A549 treated with RU486 at 1 μM for 4 hours (cell line): ENCODE data around the gene TMEM167A. TPM values are rescaled to one million over a fixed set of nuclear protein-coding genes. Genes with fewer than 3 reads are reported as not detected.

Source experiments
- total RNA-seq: library from RNA; stranded (reverse); fragments of 200-300 nt; extraction: Qiagen RNA extraction; gene quantifications from 5 replicates; pipeline ENCODE4 v1.2.3, GENCODE V29; 2022; ENCODE audit warnings: low read depth

TMEM167A gene, protein sequence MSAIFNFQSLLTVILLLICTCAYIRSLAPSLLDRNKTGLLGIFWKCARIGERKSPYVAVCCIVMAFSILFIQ
- total RNA-seq = 58.0 to 88.2 TPM (median 79.5 TPM) in 5 replicates

DNA sequence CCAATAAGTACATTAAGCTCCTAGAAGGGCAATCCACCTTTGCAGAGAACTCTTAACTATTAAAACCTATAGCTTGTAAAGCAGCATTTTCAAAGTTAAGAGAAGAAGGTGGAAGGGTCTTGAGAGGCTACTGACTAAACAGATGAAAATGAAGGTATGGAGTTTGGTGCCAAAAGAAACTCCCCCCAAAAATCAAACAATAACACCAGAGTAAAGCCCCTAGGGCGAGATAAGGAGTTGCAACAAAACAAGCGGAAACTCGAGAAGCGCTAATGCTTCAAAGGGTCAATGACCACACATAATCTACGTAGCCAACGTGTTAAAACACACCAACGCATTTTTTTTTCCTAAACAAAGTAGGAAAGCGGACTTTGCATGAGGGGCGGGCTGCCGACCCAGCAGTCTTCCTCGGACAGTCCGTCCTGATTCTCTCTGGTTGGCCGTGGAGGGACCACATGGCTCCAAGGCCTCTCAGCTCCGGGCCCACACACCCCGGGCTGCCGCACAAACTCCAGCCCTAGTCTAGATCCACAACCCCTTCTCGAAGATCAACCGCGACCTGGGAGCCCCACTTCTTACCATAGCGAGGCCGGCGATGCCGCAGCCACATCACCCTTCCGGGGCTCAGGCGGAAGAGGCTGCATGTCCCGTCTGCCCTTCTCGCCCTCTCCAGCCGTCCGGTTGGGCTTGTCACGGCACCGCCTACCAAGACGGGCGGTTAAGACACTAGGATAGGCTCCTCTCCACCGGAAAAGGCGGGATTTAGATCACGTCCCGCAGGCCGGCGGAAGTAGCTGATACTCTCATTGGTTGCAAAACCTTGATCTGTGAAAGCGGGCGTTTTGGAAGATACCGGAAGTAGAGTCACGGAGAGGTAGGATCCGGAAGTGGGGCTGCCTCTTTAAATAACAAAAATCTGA, at the start of gene TMEM167A, which contains the start of gene XRCC4:
Gene TMEM167A, minus strand, starts transcription at position 653 of the 920 bp plus-strand sequence. Its CDS starts 71 bp downstream, at position 582.
Gene XRCC4, plus strand, starts transcription at position 806 of the 920 bp plus-strand sequence. CDS start 27,373 bp downstream, outside the sequence.

Other genes with a start within 250 kb of the TMEM167A start
- 7.1 to 15.6 TPM (median 11.1 TPM) in 5 replicates for gene XRCC4, start 153 bp upstream of the TMEM167A start, total RNA-seq